Natural killer cell (primary cell): ENCODE results near the gene ROBO1. TPM values are rescaled to one million over a fixed set of nuclear protein-coding genes. Genes with fewer than 3 reads are reported as not detected.
A peak's percentile ranks its signal among the peaks of the same experiment; 100 is the strongest.

ENCODE experiments used
- ATAC-seq, 3 donors: fragments of 150-1000 bp in 2 of 3; fragments of 200-7000 bp in 1 of 3; cut with Tn5 transposase; 1 replicate in 1 of 3; 2 replicates in 2 of 3; pipeline ENCODE4 v1.10.0; 2021; ENCODE audit warnings: mild to moderate bottlenecking in 2 of 3, moderate library complexity in 2 of 3
- DNase-seq, 2 donors: peaks; one replicate each; pipeline versions ENCODE4 v3.0.0 to v3.0.0-alpha.2; 2013 to 2021; ENCODE audit warnings: mixed read lengths in 1 of 2
- H3K27ac ChIP-seq: one replicate; pipeline ENCODE4 v1.5.1; 2013; ENCODE audit warnings: mild to moderate bottlenecking, low read length
- H3K27me3 ChIP-seq: one replicate; pipeline ENCODE4 v1.6.1; 2013; ENCODE audit warnings: low read length; ENCODE audit not compliant: control insufficient read depth, insufficient read depth
- H3K36me3 ChIP-seq: one replicate; pipeline ENCODE4 v1.6.1; 2013; ENCODE audit warnings: low read length; ENCODE audit not compliant: control insufficient read depth, insufficient read depth
- H3K4me1 ChIP-seq: one replicate; pipeline ENCODE4 v1.6.1; 2013; ENCODE audit warnings: low read length; ENCODE audit not compliant: control insufficient read depth, insufficient read depth
- H3K4me3 ChIP-seq: one replicate; pipeline ENCODE4 v1.5.1; 2013; ENCODE audit warnings: low read length
- H3K9me3 ChIP-seq: one replicate; pipeline ENCODE4 v1.6.1; 2013; ENCODE audit warnings: low read length; ENCODE audit not compliant: control insufficient read depth, insufficient read depth
- H3K27ac Mint-ChIP-seq, 2 donors: one replicate each; pipeline ENCODE4 v1.8.0; 2022; ENCODE audit warnings: mild to moderate bottlenecking in 2 of 2, mixed read lengths in 2 of 2, moderate library complexity in 1 of 2
- H3K27me3 Mint-ChIP-seq, 2 donors: one replicate each; pipeline ENCODE4 v1.8.0; 2022; ENCODE audit warnings: low read depth in 2 of 2, mixed read lengths in 2 of 2
- H3K36me3 Mint-ChIP-seq: one replicate; pipeline ENCODE4 v1.8.0; 2022; ENCODE audit warnings: mixed read lengths
- H3K4me1 Mint-ChIP-seq, 2 donors: one replicate each; pipeline ENCODE4 v1.8.0; 2022; ENCODE audit warnings: mixed read lengths in 2 of 2
- H3K4me3 Mint-ChIP-seq: one replicate; pipeline ENCODE4 v1.8.0; 2022; ENCODE audit warnings: mild to moderate bottlenecking, moderate library complexity, mixed read lengths
- H3K9me3 Mint-ChIP-seq, 2 donors: one replicate each; pipeline ENCODE4 v1.8.0; 2022; ENCODE audit warnings: mixed read lengths in 2 of 2
- CTCF ChIP-seq: fragments of 200-600 bp; IDR thresholded peaks from one replicate; pipeline ENCODE4 v1.8.0; 2022; ENCODE audit warnings: antibody characterized with exemption
- WGBS: methylation state at CpG from one replicate; pipeline ENCODE4 v1.1.7; 2013; ENCODE audit warnings: missing lambda C conversion rate; ENCODE audit not compliant: insufficient coverage; 5-methylcytosine and 5-hydroxymethylcytosine counted together
- intact Hi-C: fragments of 100-400 bp; cut with micrococcal nuclease; formaldehyde crosslinking; loops from one replicate; pipeline ENCODE4 v1.14.2; 2022
- total RNA-seq, 4 donors: library from RNA; stranded (reverse); fragments of 120-200 nt in 1 of 4; gene quantifications; one replicate each; pipeline versions ENCODE4 v1.2.3 to v1.2.4, GENCODE V29; 2013 to 2022

Gene ROBO1
- total RNA-seq, 3 donors from 2014 or later (not counting 1 experiment from before 2014, with no cell fraction given) = 0.07 TPM; not detected in 2

- WGBS = 38% methylated on average over 1 of the region's 1 CpG
- no peaks in the 10 kb centered on the region for H3K4me1 Mint-ChIP-seq
- no peak overlapping the region for H3K4me3 Mint-ChIP-seq
- H3K27me3 Mint-ChIP-seq = no peaks in the 10 kb centered on the region
- Histone ChIP-seq H3K9me3 (no peaks in the 10 kb centered on the region), H3K36me3 (no peaks in the 10 kb centered on the region), H3K4me1 (no peaks in the 10 kb centered on the region), H3K27me3 (no peaks in the 10 kb centered on the region), H3K4me3 (no peak overlapping the region), H3K27ac (no peak overlapping the region)
- H3K9me3 Mint-ChIP-seq = peaks cover 7 to 12% of the 10 kb centered on the region in 2 donors
- no peak overlapping the region for H3K27ac Mint-ChIP-seq
- TF ChIP-seq CTCF = no peak
- DNase-seq (no peak), ATAC-seq (no peak)
- no peaks in the 10 kb centered on the region for H3K36me3 Mint-ChIP-seq
- intact Hi-C loops = no loop called here
Observed at GRCh38 chr3:79097964-79098660, 669.7 kb downstream of the ROBO1 start.

- Mint-ChIP-seq H3K27ac (no peak overlapping the region), H3K27me3 (no peaks in the 10 kb centered on the region), H3K36me3 (no peaks in the 10 kb centered on the region), H3K9me3 (peaks cover 12 to 24% of the 10 kb centered on the region in 2 donors), H3K4me3 (no peak overlapping the region), H3K4me1 (no peaks in the 10 kb centered on the region)
- no peaks in the 10 kb centered on the region for H3K36me3 ChIP-seq
- H3K4me1 ChIP-seq = no peaks in the 10 kb centered on the region
- no peak for TF ChIP-seq CTCF
- H3K27me3 ChIP-seq = no peaks in the 10 kb centered on the region
- no peak overlapping the region for H3K27ac ChIP-seq
- DNase-seq (no peak), ATAC-seq (no peak)
- H3K9me3 ChIP-seq = no peaks in the 10 kb centered on the region
- H3K4me3 ChIP-seq = no peak overlapping the region
- intact Hi-C loops = no loop called here
Observed at GRCh38 chr3:79094654-79095053, 673.1 kb downstream of the ROBO1 start.

GRCh38 chr3:79086514-79086913 is 681.3 kb downstream of the ROBO1 start:
- Mint-ChIP-seq H3K27me3 (no peaks in the 10 kb centered on the region), H3K4me3 (no peak overlapping the region), H3K36me3 (no peaks in the 10 kb centered on the region), H3K4me1 (no peaks in the 10 kb centered on the region), H3K9me3 (peaks cover 2 to 7% of the 10 kb centered on the region in 2 donors), H3K27ac (no peak overlapping the region)
- peak in 1 of 2 donors; percentile 13 for DNase-seq
- intact Hi-C loops = no loop called here
- Histone ChIP-seq H3K9me3 (no peaks in the 10 kb centered on the region), H3K27me3 (no peaks in the 10 kb centered on the region), H3K4me1 (no peaks in the 10 kb centered on the region), H3K27ac (no peak overlapping the region), H3K36me3 (no peaks in the 10 kb centered on the region), H3K4me3 (no peak overlapping the region)
- ATAC-seq = no peak
- no peak for TF ChIP-seq CTCF
- 0% methylated on average over 3 of the region's 6 CpGs for WGBS

GRCh38 chr3:79085171-79085570 is 682.6 kb downstream of the ROBO1 start:
- DNase-seq = no peak
- intact Hi-C loops = no loop called here
- no peaks in the 10 kb centered on the region for H3K36me3 ChIP-seq
- 65% methylated on average over 1 of the region's 1 CpG for WGBS
- no peaks in the 10 kb centered on the region for H3K9me3 ChIP-seq
- no peak for ATAC-seq
- Mint-ChIP-seq H3K27ac (no peak overlapping the region), H3K36me3 (no peaks in the 10 kb centered on the region), H3K4me1 (no peaks in the 10 kb centered on the region), H3K27me3 (no peaks in the 10 kb centered on the region), H3K4me3 (no peak overlapping the region), H3K9me3 (peaks cover 4% of the 10 kb centered on the region in 2 donors)
- H3K27ac ChIP-seq = no peak overlapping the region
- H3K4me3 ChIP-seq = no peak overlapping the region
- H3K4me1 ChIP-seq = no peaks in the 10 kb centered on the region
- H3K27me3 ChIP-seq = no peaks in the 10 kb centered on the region
- TF ChIP-seq CTCF = no peak
